Esophagus (tissue), 2 donors: ENCODE results near the gene DHRS4. TPM values are rescaled to one million over a fixed set of nuclear protein-coding genes. Genes with fewer than 3 reads are reported as not detected.
"Not testable (repeated sequence)": the region's sequence is repeated elsewhere in the genome, so short reads cannot be mapped to it uniquely, and the experiment has no call there.

Experiments used
- H3K27ac ChIP-seq, 2 donors: one replicate each; pipeline ENCODE4 v1.5.1; 2013; ENCODE audit warnings: low read depth in 2 of 2, mild to moderate bottlenecking in 2 of 2, inconsistent platforms in 1 of 2, low read length in 1 of 2, moderate library complexity in 1 of 2
- H3K27me3 ChIP-seq, 2 donors: one replicate each; pipeline ENCODE4 v1.6.1; 2013; ENCODE audit warnings: low read length in 2 of 2, control low read depth in 1 of 2, mild to moderate bottlenecking in 1 of 2; ENCODE audit not compliant: insufficient read depth in 2 of 2, control insufficient read depth in 1 of 2
- H3K36me3 ChIP-seq, 2 donors: one replicate each; pipeline ENCODE4 v1.6.1; 2013; ENCODE audit warnings: low read length in 1 of 2; ENCODE audit not compliant: control insufficient read depth in 2 of 2, insufficient read depth in 2 of 2
- H3K4me1 ChIP-seq, 2 donors: one replicate each; pipeline ENCODE4 v1.6.1; 2013; ENCODE audit warnings: low read length in 1 of 2; ENCODE audit not compliant: control insufficient read depth in 2 of 2, insufficient read depth in 2 of 2
- H3K4me3 ChIP-seq, 2 donors: one replicate each; pipeline ENCODE4 v1.5.1; 2013; ENCODE audit warnings: low read length in 2 of 2, mild to moderate bottlenecking in 2 of 2, low read depth in 1 of 2, moderate library complexity in 1 of 2
- H3K9me3 ChIP-seq, 2 donors: one replicate each; pipeline ENCODE4 v1.6.1; 2013; ENCODE audit warnings: mild to moderate bottlenecking in 2 of 2, low read depth in 1 of 2, low read length in 1 of 2, moderate library complexity in 1 of 2; ENCODE audit not compliant: control insufficient read depth in 2 of 2, insufficient read depth in 1 of 2
- WGBS, 2 donors: extraction: QIAGEN DNeasy Blood & Tissue Kit; methylation state at CpG; one replicate each; pipeline ENCODE4 v1.1.7; 2013; 5-methylcytosine and 5-hydroxymethylcytosine counted together
- polyA plus RNA-seq, 2 donors: library from polyadenylated mRNA; stranded (reverse); fragments of 200-250 nt; gene quantifications; one replicate each; pipeline ENCODE4 v1.2.3, GENCODE V29; 2013
- donor health status: healthy with polysubstance abuse.
- donor health status: Bipolar disorder and iron deficiency.

Gene DHRS4
- polyA plus RNA-seq, 2 donors: 39.2 to 56.4 TPM

GRCh38 chr14:24012726-24013273, 59.2 kb downstream of the DHRS4 start:
- not testable (repeated sequence) for H3K27me3 ChIP-seq, H3K27ac ChIP-seq, H3K9me3 ChIP-seq, H3K4me1 ChIP-seq, H3K36me3 ChIP-seq, H3K4me3 ChIP-seq
- 53 to 72% methylated on average over 4 of the region's 4 CpGs for WGBS, 2 donors

- no peaks in the 10 kb centered on the region for H3K4me1 ChIP-seq
- H3K9me3 ChIP-seq: no peaks in the 10 kb centered on the region
- no peaks in the 10 kb centered on the region for H3K36me3 ChIP-seq
- no peaks in the 10 kb centered on the region for H3K27me3 ChIP-seq
- 23 to 25% methylated on average over 12 of the region's 12 CpGs for WGBS, 2 donors
- no peak overlapping the region for H3K27ac ChIP-seq
- no peak overlapping the region for H3K4me3 ChIP-seq
Measured at GRCh38 chr14:24013654-24014514, 60.3 kb downstream of the DHRS4 start.

GRCh38 chr14:24015745-24016144, 62.2 kb downstream of the DHRS4 start:
- H3K4me3 ChIP-seq, H3K27ac ChIP-seq, H3K36me3 ChIP-seq, H3K4me1 ChIP-seq, H3K27me3 ChIP-seq, H3K9me3 ChIP-seq: not testable (repeated sequence)
- 95 to 97% methylated on average over 6 of the region's 6 CpGs for WGBS, 2 donors

Other genes starting within 250 kb of the DHRS4 start
- 10 to 100 TPM; 32.9 to 43.5 TPM for gene DHRS4L2, start 35.2 kb downstream of the DHRS4 start, polyA plus RNA-seq
- gene CARMIL3, start 98.2 kb downstream of the DHRS4 start, polyA plus RNA-seq: 1 to 10 TPM in 1 of 2 donors, under 1 TPM in 1; 0.55 to 2.3 TPM
- under 1 TPM in 1 of 2 donors, not detected in 1; 0.06 TPM for gene CPNE6, start 117.8 kb downstream of the DHRS4 start, polyA plus RNA-seq
- 10 to 100 TPM; 10.1 to 29.2 TPM for gene PCK2, start 140.5 kb downstream of the DHRS4 start, polyA plus RNA-seq
- gene DCAF11, start 161.0 kb downstream of the DHRS4 start, polyA plus RNA-seq: 10 to 100 TPM; 21.5 to 41.6 TPM
- 1 to 10 TPM in 1 of 2 donors, under 1 TPM in 1; 0.86 to 1.4 TPM for gene NRL, start 161.2 kb downstream of the DHRS4 start, polyA plus RNA-seq
- 1 to 10 TPM in 1 of 2 donors, under 1 TPM in 1; 0.60 to 1.1 TPM for gene FITM1, start 176.9 kb downstream of the DHRS4 start, polyA plus RNA-seq
- 100 to 1,000 TPM; 146 to 198 TPM for gene PSME1, start 182.4 kb downstream of the DHRS4 start, polyA plus RNA-seq
- 10 to 100 TPM; 24.5 to 26.6 TPM for gene EMC9, start 187.8 kb downstream of the DHRS4 start, polyA plus RNA-seq
- gene PSME2, start 192.8 kb downstream of the DHRS4 start, polyA plus RNA-seq: 100 to 1,000 TPM; 143 to 233 TPM
- gene RNF31, start 193.7 kb downstream of the DHRS4 start, polyA plus RNA-seq: 10 to 100 TPM; 27.4 to 70.6 TPM
- gene IRF9, start 207.5 kb downstream of the DHRS4 start, polyA plus RNA-seq: 10 to 100 TPM; 35.0 to 43.5 TPM
- gene REC8, start 218.3 kb downstream of the DHRS4 start, polyA plus RNA-seq: 1 to 10 TPM; 3.9 to 10.0 TPM
- 10 to 100 TPM; 12.3 to 23.5 TPM for gene IPO4, start 235.0 kb downstream of the DHRS4 start, polyA plus RNA-seq
- gene TM9SF1, start 241.7 kb downstream of the DHRS4 start, polyA plus RNA-seq: 10 to 100 TPM; 10.0 to 25.8 TPM